GM12878 (cell line): ENCODE data around the gene TLDC2.

Experiments used
- ASH2L ChIP-seq: fragments of 300-600, 200-600 bp; sonication (generic); IDR thresholded peaks from 2 replicates; pipeline ENCODE4 v1.6.1; 2017; ENCODE audit warnings: low read depth, mild to moderate bottlenecking, borderline replicate concordance
- ATF3 ChIP-seq: IDR thresholded peaks from 2 replicates; pipeline ENCODE4 v1.6.1; 2011; ENCODE audit warnings: low read depth, mild to moderate bottlenecking, low read length, moderate library complexity, borderline replicate concordance; ENCODE audit errors: extremely low read depth
- BHLHE40 ChIP-seq, 2 experiments: fragments of 450-650 bp in 1 of 2; IDR thresholded peaks; 2 replicates each; pipeline ENCODE4 v1.6.1; 2011 to 2017; ENCODE audit warnings: low read depth in 2 of 2, borderline replicate concordance in 1 of 2, improper control_type of control experiment in 1 of 2, low read length in 1 of 2, mild to moderate bottlenecking in 1 of 2
- CTCF ChIP-seq, 3 experiments: IDR thresholded peaks in 2 of 3; conservative IDR thresholded peaks in 1 of 3; 2 replicates each; pipeline ENCODE4 v1.5.1; 2011; ENCODE audit warnings: low read depth in 3 of 3, low read length in 3 of 3, mild to moderate bottlenecking in 3 of 3, control low read depth in 2 of 3, moderate library complexity in 2 of 3, inconsistent platforms in 1 of 3, mixed read lengths in 1 of 3; ENCODE audit not compliant: control insufficient read depth in 2 of 3, insufficient read depth in 1 of 3; ENCODE audit errors: extremely low read depth in 1 of 3
- EZH2 ChIP-seq: IDR thresholded peaks from 2 replicates; pipeline ENCODE4 v1.6.1; 2012; ENCODE audit warnings: low read depth, mild to moderate bottlenecking, control low read depth, inconsistent platforms, low read length, borderline replicate concordance; ENCODE audit not compliant: control insufficient read depth
- KAT2A ChIP-seq: conservative IDR thresholded peaks from 2 replicates; pipeline ENCODE4 v1.6.1; 2011; ENCODE audit warnings: low read depth, low read length; ENCODE audit not compliant: control insufficient read depth
- MXI1 ChIP-seq: fragments of 150-350 bp; IDR thresholded peaks from 2 replicates; pipeline ENCODE4 v1.6.1; 2011; ENCODE audit warnings: low read depth, mild to moderate bottlenecking, inconsistent platforms, low read length, improper control_type of control experiment
- PRDM15 ChIP-seq: fragments of 450-650 bp; formaldehyde crosslinking; IDR thresholded peaks from 2 replicates; pipeline ENCODE4 v1.4.0; 2020; ENCODE audit warnings: mild to moderate bottlenecking, moderate library complexity
- SMAD5 ChIP-seq: IDR thresholded peaks from 2 replicates; pipeline ENCODE4 v1.6.1; 2016; ENCODE audit warnings: antibody characterized with exemption, low read depth
- TF ChIP-seq, protein P1 (sequence below): fragments of 450-650 bp; IDR thresholded peaks from 2 replicates; pipeline ENCODE4 v1.6.1; 2017; ENCODE audit warnings: mild to moderate bottlenecking

GRCh38 chr20:36929691-36930090 is 53.8 kb downstream of the TLDC2 start:
- TF ChIP-seq ATF3 (no peak), KAT2A (no peak), CTCF (IDR thresholded peaks at IDR 0.05 in 2 of 3, conservative IDR thresholded peaks at IDR 0.05 in 1 of 3; ENCODE audit: control insufficient read depth in 2 of 3, extremely low read depth in 1 of 3, insufficient read depth in 1 of 3, low read depth in 3 of 3, low read length in 3 of 3) (no peak), SMAD5 (no peak), EZH2 (no peak), ASH2L (no peak), PRDM15 (CRISPR knock-in tag) (no peak), BHLHE40 (IDR thresholded peaks at IDR 0.05; ENCODE audit: borderline replicate concordance in 1 of 2, low read depth in 2 of 2, low read length in 1 of 2) (no peak), MXI1 (no peak)
- TF ChIP-seq, protein P1, sequence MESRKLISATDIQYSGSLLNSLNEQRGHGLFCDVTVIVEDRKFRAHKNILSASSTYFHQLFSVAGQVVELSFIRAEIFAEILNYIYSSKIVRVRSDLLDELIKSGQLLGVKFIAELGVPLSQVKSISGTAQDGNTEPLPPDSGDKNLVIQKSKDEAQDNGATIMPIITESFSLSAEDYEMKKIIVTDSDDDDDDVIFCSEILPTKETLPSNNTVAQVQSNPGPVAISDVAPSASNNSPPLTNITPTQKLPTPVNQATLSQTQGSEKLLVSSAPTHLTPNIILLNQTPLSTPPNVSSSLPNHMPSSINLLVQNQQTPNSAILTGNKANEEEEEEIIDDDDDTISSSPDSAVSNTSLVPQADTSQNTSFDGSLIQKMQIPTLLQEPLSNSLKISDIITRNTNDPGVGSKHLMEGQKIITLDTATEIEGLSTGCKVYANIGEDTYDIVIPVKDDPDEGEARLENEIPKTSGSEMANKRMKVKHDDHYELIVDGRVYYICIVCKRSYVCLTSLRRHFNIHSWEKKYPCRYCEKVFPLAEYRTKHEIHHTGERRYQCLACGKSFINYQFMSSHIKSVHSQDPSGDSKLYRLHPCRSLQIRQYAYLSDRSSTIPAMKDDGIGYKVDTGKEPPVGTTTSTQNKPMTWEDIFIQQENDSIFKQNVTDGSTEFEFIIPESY: no peak
